Upper lobe of left lung (tissue), 4 donors: ENCODE data around the gene PGAP6.

Source experiments
- CTCF ChIP-seq, 6 experiments: fragments of 450-650 bp in 4 of 6; fragments of 200-600 bp in 2 of 6; sonication (generic) in 2 of 6; IDR thresholded peaks; one replicate each; pipeline ENCODE4 v1.5.1; 2016 to 2019; ENCODE audit warnings: antibody characterized with exemption in 6 of 6
- POLR2AphosphoS5 ChIP-seq, 2 donors: sonication (generic); formaldehyde crosslinking; IDR thresholded peaks; one replicate each; pipeline ENCODE4 v1.5.1; 2017; ENCODE audit warnings: antibody characterized with exemption in 2 of 2

GRCh38 chr16:373020-373598 lies 8.7 kb downstream of the PGAP6 start:
- no peak for TF ChIP-seq POLR2AphosphoS5 (IDR thresholded peaks at IDR 0.05)
- TF ChIP-seq CTCF (IDR thresholded peaks at IDR 0.05), result no peak
